CD14-positive monocyte (primary cell): ENCODE results near the gene SLC6A11. TPM values are rescaled to one million over a fixed set of nuclear protein-coding genes. Genes with fewer than 3 reads are reported as not detected.

ENCODE experiments used
- DNase-seq, 3 donors: peaks; one replicate each; pipeline ENCODE4 v3.0.0-alpha.2; 2011 to 2022
- H2AFZ ChIP-seq: 2 replicates; pipeline ENCODE4 v1.6.0; 2012; ENCODE audit warnings: mild to moderate bottlenecking, low read depth, low read length, inconsistent platforms; ENCODE audit not compliant: insufficient read depth, poor library complexity, severe bottlenecking
- H3K27ac ChIP-seq, 2 donors: 1 replicate in 1 of 2; 2 replicates in 1 of 2; pipeline ENCODE4 v1.5.1; 2012 to 2013; ENCODE audit warnings: low read length in 2 of 2, control low read depth in 1 of 2, inconsistent platforms in 1 of 2, low read depth in 1 of 2, mild to moderate bottlenecking in 1 of 2
- H3K27me3 ChIP-seq, 2 donors: one replicate each; pipeline versions ENCODE4 v1.6.0 to v1.6.1; 2011 to 2013; ENCODE audit warnings: low read length in 2 of 2; ENCODE audit not compliant: control insufficient read depth in 2 of 2, insufficient read depth in 2 of 2
- H3K36me3 ChIP-seq, 2 donors: replicated peaks in 1 of 2; 1 replicate in 1 of 2; 2 replicates in 1 of 2; pipeline versions ENCODE4 v1.5.1 to v1.6.1; 2012 to 2013; ENCODE audit warnings: low read length in 2 of 2, control low read depth in 1 of 2, inconsistent platforms in 1 of 2, mild to moderate bottlenecking in 1 of 2; ENCODE audit not compliant: insufficient read depth in 2 of 2, control insufficient read depth in 1 of 2
- H3K4me1 ChIP-seq, 2 donors: 1 replicate in 1 of 2; 2 replicates in 1 of 2; pipeline versions ENCODE4 v1.5.1 to v1.6.1; 2012 to 2013; ENCODE audit warnings: low read length in 2 of 2, control low read depth in 1 of 2, inconsistent platforms in 1 of 2, mild to moderate bottlenecking in 1 of 2, moderate library complexity in 1 of 2; ENCODE audit not compliant: insufficient read depth in 2 of 2, control insufficient read depth in 1 of 2
- H3K4me2 ChIP-seq: replicated peaks from 2 replicates; pipeline ENCODE3; 2012; ENCODE audit warnings: low read length, moderate library complexity, mild to moderate bottlenecking; ENCODE audit not compliant: poor library complexity, severe bottlenecking; ENCODE audit errors: extremely low read depth
- H3K4me3 ChIP-seq, 3 experiments: fragments of 200-600 bp in 1 of 3; sonication (generic) in 1 of 3; replicated peaks in 1 of 3; 1 replicate in 2 of 3; 2 replicates in 1 of 3; pipeline ENCODE4 v1.5.1; 2011 to 2013; ENCODE audit warnings: low read length in 3 of 3, mild to moderate bottlenecking in 3 of 3, control low read depth in 2 of 3, low read depth in 2 of 3, inconsistent platforms in 1 of 3, moderate library complexity in 1 of 3
- H3K79me2 ChIP-seq: 2 replicates; pipeline ENCODE4 v1.6.0; 2012; ENCODE audit warnings: mild to moderate bottlenecking, control low read depth, inconsistent platforms, low read length, moderate library complexity; ENCODE audit not compliant: insufficient read depth
- H3K9ac ChIP-seq: 2 replicates; pipeline ENCODE4 v1.6.0; 2017; ENCODE audit warnings: low read length, mild to moderate bottlenecking; ENCODE audit not compliant: insufficient read depth, poor library complexity, severe bottlenecking
- H3K9me3 ChIP-seq, 2 donors: replicated peaks in 1 of 2; 1 replicate in 1 of 2; 2 replicates in 1 of 2; pipeline versions ENCODE4 v1.5.1 to v1.6.1; 2012 to 2013; ENCODE audit warnings: low read length in 2 of 2, control low read depth in 1 of 2; ENCODE audit not compliant: control insufficient read depth in 1 of 2, insufficient read depth in 1 of 2
- H4K20me1 ChIP-seq: 2 replicates; pipeline ENCODE4 v1.6.0; 2012; ENCODE audit warnings: mild to moderate bottlenecking, low read length, control low read depth, moderate library complexity; ENCODE audit not compliant: insufficient read depth
- H3K27ac Mint-ChIP-seq, 7 donors: one replicate each; pipeline ENCODE4 v1.8.0; 2020; ENCODE audit warnings: mild to moderate bottlenecking in 7 of 7, mixed read lengths in 7 of 7, moderate library complexity in 6 of 7, inconsistent platforms in 2 of 7
- H3K27me3 Mint-ChIP-seq, 3 donors: one replicate each; pipeline ENCODE4 v1.8.0; 2021 to 2022; ENCODE audit warnings: low read depth in 3 of 3, mild to moderate bottlenecking in 3 of 3, mixed read lengths in 3 of 3, moderate library complexity in 3 of 3, inconsistent platforms in 1 of 3
- H3K36me3 Mint-ChIP-seq, 2 donors: one replicate each; pipeline ENCODE4 v1.8.0; 2020; ENCODE audit warnings: mixed read lengths in 2 of 2, inconsistent platforms in 1 of 2, mild to moderate bottlenecking in 1 of 2
- H3K4me1 Mint-ChIP-seq: one replicate; pipeline ENCODE4 v1.8.0; 2020; ENCODE audit warnings: mild to moderate bottlenecking, mixed read lengths
- H3K4me3 Mint-ChIP-seq, 2 donors: one replicate each; pipeline ENCODE4 v1.8.0; 2020; ENCODE audit warnings: mild to moderate bottlenecking in 2 of 2, mixed read lengths in 2 of 2, moderate library complexity in 1 of 2
- H3K9me3 Mint-ChIP-seq, 7 donors: one replicate each; pipeline ENCODE4 v1.8.0; 2020 to 2022; ENCODE audit warnings: mixed read lengths in 7 of 7, mild to moderate bottlenecking in 6 of 7, moderate library complexity in 6 of 7, inconsistent platforms in 2 of 7
- CTCF ChIP-seq: fragments of 200-600 bp; IDR thresholded peaks from one replicate; pipeline ENCODE4 v1.8.0; 2022; ENCODE audit warnings: antibody characterized with exemption, mild to moderate bottlenecking
- WGBS: methylation state at CpG from one replicate; pipeline ENCODE4 v1.1.5; 2013; ENCODE audit warnings: missing lambda C conversion rate; ENCODE audit not compliant: insufficient coverage; 5-methylcytosine and 5-hydroxymethylcytosine counted together
- intact Hi-C, 2 donors: fragments of 100-400 bp; cut with micrococcal nuclease; formaldehyde crosslinking; loops; one replicate each; pipeline versions ENCODE4 v1.15.0 to v1.15.1; 2023
- polyA plus RNA-seq, 3 donors: library from polyadenylated mRNA; depleted of rRNA in 1 of 3; unstranded in 2 of 3; stranded (reverse) in 1 of 3; fragments of 300-500 nt in 2 of 3; fragments of >200 nt in 1 of 3; fragmentation: Illumina TruSeq in 2 of 3; gene quantifications; 1 replicate in 2 of 3; 2 replicates in 1 of 3; pipeline ENCODE4 v1.2.3, GENCODE V29; 2012 to 2021

The SLC6A11 gene
- polyA plus RNA-seq, 3 donors, result not detected

GRCh38 chr3:10837849-10838248 is 21.8 kb downstream of the SLC6A11 start:
- Histone ChIP-seq H2AFZ (no peak overlapping the region), H3K79me2 (no peaks in the 10 kb centered on the region), H4K20me1 (no peaks in the 10 kb centered on the region), H3K9ac (no peak overlapping the region), H3K36me3 (no peaks in the 10 kb centered on the region), H3K9me3 (no peaks in the 10 kb centered on the region), H3K4me2 (no peak overlapping the region), H3K4me3 (no peak overlapping the region), H3K27ac (no peak overlapping the region), H3K27me3 (no peaks in the 10 kb centered on the region), H3K4me1 (no peaks in the 10 kb centered on the region)
- no peak overlapping the region for H3K4me3 Mint-ChIP-seq
- peaks cover 0 to 2% (median 0%) of the 10 kb centered on the region in 7 donors for H3K9me3 Mint-ChIP-seq
- peaks cover 0 to 7% (median 0%) of the 10 kb centered on the region in 3 donors for H3K27me3 Mint-ChIP-seq
- H3K27ac Mint-ChIP-seq, result no peak overlapping the region
- 86% methylated on average over 6 of the region's 8 CpGs for WGBS
- H3K36me3 Mint-ChIP-seq, result no peaks in the 10 kb centered on the region
- intact Hi-C loops, result no loop called here
- no peak for TF ChIP-seq CTCF
- no peaks in the 10 kb centered on the region for H3K4me1 Mint-ChIP-seq
- DNase-seq, result no peak

DNA sequence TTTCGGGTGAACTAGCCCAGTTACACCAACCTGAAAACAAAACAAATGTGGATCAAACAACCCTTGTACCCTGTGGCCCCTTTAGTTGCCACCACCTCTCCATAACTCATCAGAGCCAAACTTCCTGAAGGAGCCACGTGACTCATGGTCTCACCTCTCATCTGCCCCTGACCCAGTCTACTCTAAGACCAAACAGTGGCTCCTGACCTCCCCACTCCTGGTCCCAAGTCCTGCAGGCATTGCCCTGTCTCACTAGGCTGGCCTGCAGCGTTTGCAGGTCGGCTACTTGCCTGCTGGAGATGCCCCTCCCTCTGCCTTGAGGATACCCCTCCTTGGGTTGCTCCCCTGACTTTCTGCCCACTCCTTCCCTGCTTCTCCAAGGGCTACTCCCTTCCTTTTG is 23.1 kb downstream of the SLC6A11 start:
- Histone ChIP-seq H3K79me2 (no peaks in the 10 kb centered on the region), H3K36me3 (no peaks in the 10 kb centered on the region), H3K4me3 (no peak overlapping the region), H3K27ac (no peak overlapping the region), H3K27me3 (no peaks in the 10 kb centered on the region), H2AFZ (no peak overlapping the region), H3K4me1 (no peaks in the 10 kb centered on the region), H3K4me2 (no peak overlapping the region), H3K9me3 (no peaks in the 10 kb centered on the region), H4K20me1 (no peaks in the 10 kb centered on the region), H3K9ac (no peak overlapping the region)
- Mint-ChIP-seq H3K36me3 (no peaks in the 10 kb centered on the region), H3K9me3 (peaks cover 0 to 2% (median 0%) of the 10 kb centered on the region in 7 donors), H3K27ac (peak overlapping the region in 1 of 7 donors; percentile 26), H3K4me1 (peaks cover 2% of the 10 kb centered on the region), H3K4me3 (no peak overlapping the region), H3K27me3 (peaks cover 0 to 7% (median under 1%) of the 10 kb centered on the region in 3 donors)
- no peak for DNase-seq
- 100% methylated on average over 2 of the region's 4 CpGs for WGBS
- intact Hi-C loops, result no loop called here
- TF ChIP-seq CTCF, result no peak
